ENCODE data around the gene TMEM156. TPM values are rescaled to one million over a fixed set of nuclear protein-coding genes. Genes with fewer than 3 reads are reported as not detected.

TMEM156 gene
- polyA plus RNA-seq, 1 donor (not counting 4 experiments of a cell fraction or from before 2014, with no cell fraction given), result 0.68 TPM

GRCh38 chr4:39063430-39063829, 31.2 kb upstream of the TMEM156 start:
- Histone ChIP-seq H3K4me3 (ENCODE audit: control insufficient read depth in 2 of 3, extremely low read depth in 1 of 3, insufficient read depth in 2 of 3, low read depth in 1 of 3, low read length in 3 of 3) (no peak overlapping the region), H2AFZ (ENCODE audit: control insufficient read depth, low read length) (no peak overlapping the region), H3K27ac (ENCODE audit: control insufficient read depth, insufficient read depth, low read length) (no peak overlapping the region), H3K36me3 (ENCODE audit: control insufficient read depth in 2 of 2, extremely low read depth in 1 of 2, insufficient read depth in 2 of 2, low read length in 2 of 2) (no peaks in the 10 kb centered on the region), H3K4me2 (ENCODE audit: control insufficient read depth, extremely low read depth, insufficient read depth, low read depth, low read length) (no peak overlapping the region), H3K9me1 (ENCODE audit: control insufficient read depth, extremely low read depth, insufficient read depth, low read length) (no peaks in the 10 kb centered on the region), H3K9me3 (ENCODE audit: control insufficient read depth, low read depth, low read length) (no peaks in the 10 kb centered on the region), H3K27me3 (ENCODE audit: control insufficient read depth, extremely low read depth, insufficient read depth, low read length) (no peaks in the 10 kb centered on the region), H3K4me1 (ENCODE audit: control insufficient read depth, extremely low read depth, insufficient read depth, low read length) (no peaks in the 10 kb centered on the region), H3K9ac (ENCODE audit: control insufficient read depth, extremely low read depth, insufficient read depth, low read length) (no peak overlapping the region), H3K79me2 (ENCODE audit: control insufficient read depth, insufficient read depth, low read length) (peaks cover 12% of the 10 kb centered on the region), H4K20me1 (ENCODE audit: control insufficient read depth, extremely low read depth, insufficient read depth, low read length) (no peaks in the 10 kb centered on the region)
- TF ChIP-seq CTCF (optimal IDR thresholded peaks at IDR 0.05 in 1 of 3, IDR thresholded peaks at IDR 0.05 in 1 of 3, conservative IDR thresholded peaks at IDR 0.05 in 1 of 3; ENCODE audit: extremely low read depth in 1 of 3, insufficient read depth in 2 of 3, low read length in 3 of 3), result no peak
- no peak for TF ChIP-seq EZH2 (IDR thresholded peaks at IDR 0.05; ENCODE audit: low read length)
- DNase-seq (ENCODE audit: low read depth, low spot score) (no peak), FAIRE-seq (no peak)
- dilution Hi-C loops (cut with MboI; ENCODE audit: extremely low pct_ligation_motif_present, low sequenced_read_pairs), result no loop called here

DNA sequence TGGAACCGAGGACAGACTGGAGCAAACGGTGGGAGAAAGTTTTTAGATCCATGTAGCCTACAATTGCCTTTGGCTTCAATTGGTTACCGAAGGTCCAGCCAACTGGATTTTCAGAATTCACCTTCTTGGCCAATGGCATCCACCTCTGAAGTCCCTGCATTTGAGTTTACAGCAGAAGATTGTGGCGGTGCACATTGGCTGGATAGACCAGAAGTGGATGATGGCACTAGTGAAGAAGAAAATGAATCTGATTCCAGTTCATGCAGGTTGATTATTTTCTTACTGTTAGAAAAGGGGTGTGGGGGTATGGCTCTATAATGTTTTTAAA, 30.5 kb upstream of the TMEM156 start:
- Histone ChIP-seq H3K4me1 (ENCODE audit: control insufficient read depth, extremely low read depth, insufficient read depth, low read length) (no peaks in the 10 kb centered on the region), H3K79me2 (ENCODE audit: control insufficient read depth, insufficient read depth, low read length) (peaks cover 15% of the 10 kb centered on the region), H3K9me1 (ENCODE audit: control insufficient read depth, extremely low read depth, insufficient read depth, low read length) (no peaks in the 10 kb centered on the region), H3K36me3 (ENCODE audit: control insufficient read depth in 2 of 2, extremely low read depth in 1 of 2, insufficient read depth in 2 of 2, low read length in 2 of 2) (no peaks in the 10 kb centered on the region), H3K27me3 (ENCODE audit: control insufficient read depth, extremely low read depth, insufficient read depth, low read length) (no peaks in the 10 kb centered on the region), H3K4me2 (ENCODE audit: control insufficient read depth, extremely low read depth, insufficient read depth, low read depth, low read length) (no peak overlapping the region), H3K4me3 (ENCODE audit: control insufficient read depth in 2 of 3, extremely low read depth in 1 of 3, insufficient read depth in 2 of 3, low read depth in 1 of 3, low read length in 3 of 3) (no peak overlapping the region), H4K20me1 (ENCODE audit: control insufficient read depth, extremely low read depth, insufficient read depth, low read length) (no peaks in the 10 kb centered on the region), H3K27ac (ENCODE audit: control insufficient read depth, insufficient read depth, low read length) (no peak overlapping the region), H3K9ac (ENCODE audit: control insufficient read depth, extremely low read depth, insufficient read depth, low read length) (no peak overlapping the region), H2AFZ (ENCODE audit: control insufficient read depth, low read length) (no peak overlapping the region), H3K9me3 (ENCODE audit: control insufficient read depth, low read depth, low read length) (no peaks in the 10 kb centered on the region)
- TF ChIP-seq CTCF (optimal IDR thresholded peaks at IDR 0.05 in 1 of 3, IDR thresholded peaks at IDR 0.05 in 1 of 3, conservative IDR thresholded peaks at IDR 0.05 in 1 of 3; ENCODE audit: extremely low read depth in 1 of 3, insufficient read depth in 2 of 3, low read length in 3 of 3) (no peak), EZH2 (IDR thresholded peaks at IDR 0.05; ENCODE audit: low read length) (no peak)
- DNase-seq (ENCODE audit: low read depth, low spot score) (no peak), FAIRE-seq (no peak)
- dilution Hi-C loops (cut with MboI; ENCODE audit: extremely low pct_ligation_motif_present, low sequenced_read_pairs), result no loop called here

All from keratinocyte (primary cell).